Ovary (tissue), 3 donors: ENCODE results near the gene LAT.

Experiments
- CTCF ChIP-seq, 3 donors: fragments of 450-650 bp in 2 of 3; fragments of 200-600 bp in 1 of 3; IDR thresholded peaks; one replicate each; pipeline versions ENCODE4 v1.5.1 to v1.8.0; 2016 to 2022; ENCODE audit warnings: antibody characterized with exemption in 3 of 3, mild to moderate bottlenecking in 1 of 3
- POLR2A ChIP-seq: fragments of 450-650 bp; IDR thresholded peaks from one replicate; pipeline ENCODE4 v1.6.1; 2017; ENCODE audit warnings: antibody characterized with exemption, mild to moderate bottlenecking, moderate library complexity
- donor health status: DM: no; HTN: no; CAD: no.

GRCh38 chr16:29011851-29012250 lies 27.0 kb downstream of the LAT start:
- TF ChIP-seq CTCF (IDR thresholded peaks at IDR 0.05) (no peak), POLR2A (no peak)
